Measurements from ENCODE around the gene PTPN12.

PTPN12 gene

DNA sequence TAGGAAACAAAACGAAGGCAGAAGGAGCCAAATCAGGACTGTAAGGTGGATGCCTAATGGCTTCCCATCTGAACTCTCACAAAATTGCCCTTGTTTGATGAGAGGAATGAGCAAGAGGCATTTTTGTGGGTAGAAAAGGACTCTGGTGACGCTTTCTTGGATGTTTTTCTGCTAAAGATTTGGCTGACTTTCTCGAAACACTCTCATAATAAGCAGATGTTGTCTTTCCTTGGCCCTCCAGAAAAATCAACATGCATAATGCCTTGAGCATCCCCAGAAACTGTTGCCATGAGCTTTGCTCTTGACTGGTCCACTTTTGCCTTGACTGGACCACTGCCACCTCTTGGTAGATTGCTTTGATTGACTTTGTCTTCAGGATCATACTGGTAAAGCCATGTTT is 13.5 kb downstream of the PTPN12 start:
- Histone ChIP-seq H3K4me1 (no peaks in the 10 kb centered on the region), H3K27me3 (no peaks in the 10 kb centered on the region), H3K9me3 (no peaks in the 10 kb centered on the region), H3K4me3 (ENCODE audit: low read depth, low read length) (no peak overlapping the region), H3K36me3 (no peaks in the 10 kb centered on the region)
- TF ChIP-seq CTCF (IDR thresholded peaks at IDR 0.05; ENCODE audit: low read depth, low read length) = no peak
- no peak for DNase-seq

DNA sequence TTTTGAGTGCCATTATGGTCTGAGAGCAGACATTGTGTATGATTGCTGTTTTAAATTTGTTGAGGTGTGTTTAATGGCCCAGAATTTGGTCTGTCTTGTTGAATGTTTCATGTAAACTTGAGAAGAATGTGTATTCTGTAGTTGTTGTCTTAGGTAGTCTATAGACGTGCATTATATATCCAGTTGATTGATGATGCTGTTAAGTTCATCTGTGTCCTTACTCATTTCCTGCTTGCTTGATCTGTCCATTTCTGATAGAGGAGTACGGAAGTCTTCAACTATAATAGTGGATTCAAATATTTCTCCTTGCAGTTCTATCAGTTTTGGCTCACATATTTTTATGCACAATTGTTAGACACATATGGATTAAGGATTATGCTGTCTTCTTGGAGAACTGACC is 16.0 kb downstream of the PTPN12 start:
- H3K4me1 ChIP-seq = no peaks in the 10 kb centered on the region
- no peak for DNase-seq
- H3K27me3 ChIP-seq = no peaks in the 10 kb centered on the region
- no peak overlapping the region for H3K4me3 ChIP-seq (ENCODE audit: low read depth, low read length)
- H3K36me3 ChIP-seq = no peaks in the 10 kb centered on the region
- H3K9me3 ChIP-seq = no peaks in the 10 kb centered on the region
- no peak for TF ChIP-seq CTCF (IDR thresholded peaks at IDR 0.05; ENCODE audit: low read depth, low read length)

DNA sequence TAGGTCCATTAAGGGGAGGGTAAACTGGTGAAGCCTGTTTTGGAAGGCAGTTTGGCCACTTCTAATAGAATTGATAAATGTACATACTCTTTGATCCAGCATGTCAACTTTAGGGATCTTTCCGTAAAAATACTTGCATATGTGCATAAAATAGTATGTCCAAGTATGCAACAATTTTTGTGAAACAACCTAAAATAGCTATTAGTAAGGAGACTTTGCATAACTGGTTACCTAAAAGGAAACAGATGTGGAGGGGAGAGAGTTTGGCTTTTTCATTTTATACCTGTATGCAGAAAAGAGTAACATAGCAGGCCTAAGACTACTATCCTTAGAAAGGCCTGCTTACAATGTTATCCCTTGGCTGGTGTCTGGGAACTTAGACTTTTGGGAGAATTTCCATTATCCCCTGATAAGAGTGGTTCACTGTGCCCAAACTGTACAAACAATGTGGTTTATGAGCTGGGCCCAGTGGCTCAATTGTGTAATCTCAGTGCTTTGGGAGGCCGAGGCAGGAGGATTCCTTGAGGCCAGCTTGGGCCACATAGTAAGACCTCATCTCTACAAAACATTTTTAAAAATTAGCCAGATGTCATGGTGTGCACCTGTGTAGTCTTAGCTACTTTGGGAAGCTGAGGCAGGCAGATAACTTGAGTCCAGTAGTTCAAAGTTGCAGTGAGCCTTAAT is 21.3 kb downstream of the PTPN12 start:
- Histone ChIP-seq H3K36me3 (no peaks in the 10 kb centered on the region), H3K9me3 (no peaks in the 10 kb centered on the region), H3K27me3 (no peaks in the 10 kb centered on the region), H3K4me1 (peaks cover 8% of the 10 kb centered on the region), H3K4me3 (ENCODE audit: low read depth, low read length) (no peak overlapping the region)
- no peak for DNase-seq
- no peak for TF ChIP-seq CTCF (IDR thresholded peaks at IDR 0.05; ENCODE audit: low read depth, low read length)

- Histone ChIP-seq H3K9me3 (no peaks in the 10 kb centered on the region), H3K4me3 (ENCODE audit: low read depth, low read length) (no peak overlapping the region), H3K27me3 (no peaks in the 10 kb centered on the region), H3K36me3 (no peaks in the 10 kb centered on the region), H3K4me1 (peaks cover 10% of the 10 kb centered on the region)
- DNase-seq = no peak
- no peak for TF ChIP-seq CTCF (IDR thresholded peaks at IDR 0.05; ENCODE audit: low read depth, low read length)
These were observed 24.3 kb downstream of the PTPN12 start for GRCh38 chr7:77561352-77561751.

- Histone ChIP-seq H3K36me3 (no peaks in the 10 kb centered on the region), H3K4me1 (peaks cover 10% of the 10 kb centered on the region), H3K9me3 (no peaks in the 10 kb centered on the region), H3K27me3 (no peaks in the 10 kb centered on the region), H3K4me3 (ENCODE audit: low read depth, low read length) (no peak overlapping the region)
- no peak for DNase-seq
- no peak for TF ChIP-seq CTCF (IDR thresholded peaks at IDR 0.05; ENCODE audit: low read depth, low read length)
These were observed 26.2 kb downstream of the PTPN12 start for GRCh38 chr7:77563275-77563674.

DNA sequence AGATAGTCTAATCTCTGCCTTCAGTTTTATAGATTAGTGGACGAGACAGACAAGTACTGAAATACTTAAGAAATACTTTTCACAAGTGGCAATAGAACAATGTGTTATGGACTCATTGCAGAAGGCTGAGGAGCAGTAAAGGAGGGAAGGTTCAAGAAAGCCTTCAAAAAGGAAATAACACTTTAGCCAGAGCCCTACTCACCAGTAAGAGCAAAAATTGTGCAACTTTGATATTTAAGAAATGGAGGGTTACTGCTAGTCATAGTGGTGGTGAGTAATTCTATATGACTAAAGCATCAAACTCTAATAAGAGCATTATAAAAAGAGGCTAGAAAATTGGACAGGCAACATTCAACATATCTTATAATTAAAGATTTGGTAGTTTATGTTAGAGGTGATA is 28.8 kb downstream of the PTPN12 start:
- no peak for DNase-seq
- no peak overlapping the region for H3K4me3 ChIP-seq (ENCODE audit: low read depth, low read length)
- peaks cover 10% of the 10 kb centered on the region for H3K4me1 ChIP-seq
- H3K9me3 ChIP-seq = no peaks in the 10 kb centered on the region
- H3K27me3 ChIP-seq = no peaks in the 10 kb centered on the region
- no peak for TF ChIP-seq CTCF (IDR thresholded peaks at IDR 0.05; ENCODE audit: low read depth, low read length)
- H3K36me3 ChIP-seq = peaks cover 8% of the 10 kb centered on the region

All from BE2C (cell line).